ENCODE results near the gene GLMP. TPM values are rescaled to one million over a fixed set of nuclear protein-coding genes. Genes with fewer than 3 reads are reported as not detected.

GLMP gene
- total and polyA plus RNA-seq, 2 of the 13 experiments (the other 11 are each of a cell fraction or from before 2014, with no cell fraction given): 44.6 to 75.8 TPM

DNA sequence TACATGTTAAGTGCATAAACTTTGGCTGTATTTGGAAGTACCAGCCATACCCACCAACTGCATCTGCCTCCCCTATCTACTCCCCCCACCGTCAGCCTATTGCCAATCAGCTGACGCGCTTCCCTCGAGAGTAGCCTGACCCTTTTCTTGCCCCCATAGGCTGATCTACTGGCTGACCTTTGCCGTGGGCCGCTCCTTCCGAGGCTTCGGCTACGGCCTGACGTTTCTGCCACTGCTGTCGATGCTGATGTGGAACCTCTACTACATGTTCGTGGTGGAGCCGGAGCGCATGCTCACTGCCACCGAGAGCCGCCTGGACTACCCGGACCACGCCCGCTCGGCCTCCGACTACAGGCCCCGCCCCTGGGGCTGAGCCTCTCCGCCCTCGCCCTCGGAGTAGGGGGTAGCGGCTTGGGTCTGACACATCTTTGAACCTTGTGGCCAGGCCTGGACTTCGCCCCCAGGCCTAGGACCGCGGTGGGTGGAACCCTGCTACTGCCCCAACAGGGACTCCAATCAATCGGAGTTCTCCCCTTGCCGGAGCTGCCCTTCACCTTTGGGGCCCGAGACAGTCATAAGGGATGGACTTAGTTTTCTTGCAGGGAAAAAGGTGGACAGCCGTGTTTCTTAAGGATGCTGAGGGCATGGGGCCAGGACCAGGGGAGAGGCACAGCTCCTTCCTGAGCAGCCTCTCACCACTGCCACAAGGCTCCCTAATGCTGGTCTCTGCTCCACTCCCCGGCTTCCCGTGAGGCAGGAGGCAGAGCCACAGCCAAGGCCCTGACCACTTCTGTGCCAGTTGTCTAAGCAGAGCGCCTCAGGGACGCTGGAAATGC lies 4.0 kb downstream of the GLMP start (continued):
- TF ChIP-seq, protein P1, sequence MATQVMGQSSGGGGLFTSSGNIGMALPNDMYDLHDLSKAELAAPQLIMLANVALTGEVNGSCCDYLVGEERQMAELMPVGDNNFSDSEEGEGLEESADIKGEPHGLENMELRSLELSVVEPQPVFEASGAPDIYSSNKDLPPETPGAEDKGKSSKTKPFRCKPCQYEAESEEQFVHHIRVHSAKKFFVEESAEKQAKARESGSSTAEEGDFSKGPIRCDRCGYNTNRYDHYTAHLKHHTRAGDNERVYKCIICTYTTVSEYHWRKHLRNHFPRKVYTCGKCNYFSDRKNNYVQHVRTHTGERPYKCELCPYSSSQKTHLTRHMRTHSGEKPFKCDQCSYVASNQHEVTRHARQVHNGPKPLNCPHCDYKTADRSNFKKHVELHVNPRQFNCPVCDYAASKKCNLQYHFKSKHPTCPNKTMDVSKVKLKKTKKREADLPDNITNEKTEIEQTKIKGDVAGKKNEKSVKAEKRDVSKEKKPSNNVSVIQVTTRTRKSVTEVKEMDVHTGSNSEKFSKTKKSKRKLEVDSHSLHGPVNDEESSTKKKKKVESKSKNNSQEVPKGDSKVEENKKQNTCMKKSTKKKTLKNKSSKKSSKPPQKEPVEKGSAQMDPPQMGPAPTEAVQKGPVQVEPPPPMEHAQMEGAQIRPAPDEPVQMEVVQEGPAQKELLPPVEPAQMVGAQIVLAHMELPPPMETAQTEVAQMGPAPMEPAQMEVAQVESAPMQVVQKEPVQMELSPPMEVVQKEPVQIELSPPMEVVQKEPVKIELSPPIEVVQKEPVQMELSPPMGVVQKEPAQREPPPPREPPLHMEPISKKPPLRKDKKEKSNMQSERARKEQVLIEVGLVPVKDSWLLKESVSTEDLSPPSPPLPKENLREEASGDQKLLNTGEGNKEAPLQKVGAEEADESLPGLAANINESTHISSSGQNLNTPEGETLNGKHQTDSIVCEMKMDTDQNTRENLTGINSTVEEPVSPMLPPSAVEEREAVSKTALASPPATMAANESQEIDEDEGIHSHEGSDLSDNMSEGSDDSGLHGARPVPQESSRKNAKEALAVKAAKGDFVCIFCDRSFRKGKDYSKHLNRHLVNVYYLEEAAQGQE (IDR thresholded peaks at IDR 0.05; ENCODE audit: borderline replicate concordance in 1 of 2, low read depth in 1 of 2, low read length in 2 of 2): no peak
- TF ChIP-seq ZNF614 (CRISPR knock-in tag; IDR thresholded peaks at IDR 0.05; ENCODE audit: borderline replicate concordance) (peak; percentile 82; the same call in 1 of the 2 replicates), ZSCAN21 (CRISPR knock-in tag; IDR thresholded peaks at IDR 0.05; ENCODE audit: borderline replicate concordance) (peak; percentile 79; the same call in 1 of the 2 replicates), NCOA2 (CRISPR knock-in tag; IDR thresholded peaks at IDR 0.05) (peak; percentile 66), TAF1 (CRISPR knock-in tag; IDR thresholded peaks at IDR 0.05) (peak; percentile 65), ZNF501 (CRISPR knock-in tag; IDR thresholded peaks at IDR 0.05) (peak; percentile 92), ZNF207 (IDR thresholded peaks at IDR 0.05; ENCODE audit: borderline replicate concordance) (no peak), ZBTB7B (CRISPR knock-in tag; IDR thresholded peaks at IDR 0.05) (peak; percentile 91), SPEN (CRISPR knock-in tag; IDR thresholded peaks at IDR 0.05; ENCODE audit: low read depth) (peak; percentile 88; the same call in 1 of the 2 replicates)
- TF ChIP-seq, protein P2, sequence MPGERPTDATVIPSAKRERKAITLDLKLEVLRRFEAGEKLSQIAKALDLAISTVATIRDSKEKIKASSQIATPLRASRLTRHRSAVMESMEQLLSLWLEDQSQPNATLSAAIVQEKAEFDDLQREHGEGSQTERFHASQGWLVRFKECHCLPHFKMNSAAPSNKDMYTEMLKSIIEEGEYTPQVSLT (CRISPR knock-in tag; IDR thresholded peaks at IDR 0.05; ENCODE audit: borderline replicate concordance, low read depth): no peak
- TF ChIP-seq, protein P3, sequence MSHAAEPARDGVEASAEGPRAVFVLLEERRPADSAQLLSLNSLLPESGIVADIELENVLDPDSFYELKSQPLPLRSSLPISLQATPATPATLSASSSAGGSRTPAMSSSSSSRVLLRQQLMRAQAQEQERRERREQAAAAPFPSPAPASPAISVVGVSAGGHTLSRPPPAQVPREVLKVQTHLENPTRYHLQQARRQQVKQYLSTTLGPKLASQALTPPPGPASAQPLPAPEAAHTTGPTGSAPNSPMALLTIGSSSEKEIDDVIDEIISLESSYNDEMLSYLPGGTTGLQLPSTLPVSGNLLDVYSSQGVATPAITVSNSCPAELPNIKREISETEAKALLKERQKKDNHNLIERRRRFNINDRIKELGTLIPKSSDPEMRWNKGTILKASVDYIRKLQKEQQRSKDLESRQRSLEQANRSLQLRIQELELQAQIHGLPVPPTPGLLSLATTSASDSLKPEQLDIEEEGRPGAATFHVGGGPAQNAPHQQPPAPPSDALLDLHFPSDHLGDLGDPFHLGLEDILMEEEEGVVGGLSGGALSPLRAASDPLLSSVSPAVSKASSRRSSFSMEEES (CRISPR knock-in tag; IDR thresholded peaks at IDR 0.05): peak; percentile 62; the same call in 1 of the 2 replicates
- TF ChIP-seq, protein P4, sequence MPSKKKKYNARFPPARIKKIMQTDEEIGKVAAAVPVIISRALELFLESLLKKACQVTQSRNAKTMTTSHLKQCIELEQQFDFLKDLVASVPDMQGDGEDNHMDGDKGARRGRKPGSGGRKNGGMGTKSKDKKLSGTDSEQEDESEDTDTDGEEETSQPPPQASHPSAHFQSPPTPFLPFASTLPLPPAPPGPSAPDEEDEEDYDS (CRISPR knock-in tag; IDR thresholded peaks at IDR 0.05): peak; percentile 89
- TF ChIP-seq, protein P5, sequence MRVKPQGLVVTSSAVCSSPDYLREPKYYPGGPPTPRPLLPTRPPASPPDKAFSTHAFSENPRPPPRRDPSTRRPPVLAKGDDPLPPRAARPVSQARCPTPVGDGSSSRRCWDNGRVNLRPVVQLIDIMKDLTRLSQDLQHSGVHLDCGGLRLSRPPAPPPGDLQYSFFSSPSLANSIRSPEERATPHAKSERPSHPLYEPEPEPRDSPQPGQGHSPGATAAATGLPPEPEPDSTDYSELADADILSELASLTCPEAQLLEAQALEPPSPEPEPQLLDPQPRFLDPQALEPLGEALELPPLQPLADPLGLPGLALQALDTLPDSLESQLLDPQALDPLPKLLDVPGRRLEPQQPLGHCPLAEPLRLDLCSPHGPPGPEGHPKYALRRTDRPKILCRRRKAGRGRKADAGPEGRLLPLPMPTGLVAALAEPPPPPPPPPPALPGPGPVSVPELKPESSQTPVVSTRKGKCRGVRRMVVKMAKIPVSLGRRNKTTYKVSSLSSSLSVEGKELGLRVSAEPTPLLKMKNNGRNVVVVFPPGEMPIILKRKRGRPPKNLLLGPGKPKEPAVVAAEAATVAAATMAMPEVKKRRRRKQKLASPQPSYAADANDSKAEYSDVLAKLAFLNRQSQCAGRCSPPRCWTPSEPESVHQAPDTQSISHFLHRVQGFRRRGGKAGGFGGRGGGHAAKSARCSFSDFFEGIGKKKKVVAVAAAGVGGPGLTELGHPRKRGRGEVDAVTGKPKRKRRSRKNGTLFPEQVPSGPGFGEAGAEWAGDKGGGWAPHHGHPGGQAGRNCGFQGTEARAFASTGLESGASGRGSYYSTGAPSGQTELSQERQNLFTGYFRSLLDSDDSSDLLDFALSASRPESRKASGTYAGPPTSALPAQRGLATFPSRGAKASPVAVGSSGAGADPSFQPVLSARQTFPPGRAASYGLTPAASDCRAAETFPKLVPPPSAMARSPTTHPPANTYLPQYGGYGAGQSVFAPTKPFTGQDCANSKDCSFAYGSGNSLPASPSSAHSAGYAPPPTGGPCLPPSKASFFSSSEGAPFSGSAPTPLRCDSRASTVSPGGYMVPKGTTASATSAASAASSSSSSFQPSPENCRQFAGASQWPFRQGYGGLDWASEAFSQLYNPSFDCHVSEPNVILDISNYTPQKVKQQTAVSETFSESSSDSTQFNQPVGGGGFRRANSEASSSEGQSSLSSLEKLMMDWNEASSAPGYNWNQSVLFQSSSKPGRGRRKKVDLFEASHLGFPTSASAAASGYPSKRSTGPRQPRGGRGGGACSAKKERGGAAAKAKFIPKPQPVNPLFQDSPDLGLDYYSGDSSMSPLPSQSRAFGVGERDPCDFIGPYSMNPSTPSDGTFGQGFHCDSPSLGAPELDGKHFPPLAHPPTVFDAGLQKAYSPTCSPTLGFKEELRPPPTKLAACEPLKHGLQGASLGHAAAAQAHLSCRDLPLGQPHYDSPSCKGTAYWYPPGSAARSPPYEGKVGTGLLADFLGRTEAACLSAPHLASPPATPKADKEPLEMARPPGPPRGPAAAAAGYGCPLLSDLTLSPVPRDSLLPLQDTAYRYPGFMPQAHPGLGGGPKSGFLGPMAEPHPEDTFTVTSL (CRISPR knock-in tag; IDR thresholded peaks at IDR 0.05; ENCODE audit: borderline replicate concordance): no peak
